HG02981 (cell line): ENCODE data around the gene DEF6.

Experiments
- ATAC-seq: cut with Tn5 transposase; IDR thresholded peaks from one replicate; pipeline ENCODE4 v1.9.1; 2021; ENCODE audit warnings: mild to moderate bottlenecking, moderate library complexity; ENCODE audit not compliant: unreplicated experiment

Gene DEF6

GRCh38 chr6:35297601-35298481, at the start of gene DEF6:
DEF6 (plus strand) TSS chr6:35297818; CDS start chr6:35297857, 39 bp downstream.
- peak; percentile 81 for ATAC-seq

GRCh38 chr6:35248300-35248699, 49.3 kb upstream of the DEF6 start:
- ATAC-seq, result no peak

GRCh38 chr6:35248965-35249364, 48.7 kb upstream of the DEF6 start:
- ATAC-seq, result no peak

GRCh38 chr6:35251949-35252348, 45.7 kb upstream of the DEF6 start:
- ATAC-seq, result no peak

GRCh38 chr6:35253249-35253648, 44.4 kb upstream of the DEF6 start:
- ATAC-seq, result no peak

GRCh38 chr6:35258336-35258735, 39.3 kb upstream of the DEF6 start:
- ATAC-seq, result no peak

- peak; percentile 11 for ATAC-seq
Measured at GRCh38 chr6:35258858-35259193, 38.8 kb upstream of the DEF6 start.

- ATAC-seq, result peak; percentile 77
Measured at GRCh38 chr6:35259194-35259947, 38.2 kb upstream of the DEF6 start, which contains the start of gene ZNF76. ZNF76 (plus strand) TSS chr6:35259735; CDS start chr6:35281152, 21,417 bp downstream.

GRCh38 chr6:35259948-35260590, 37.5 kb upstream of the DEF6 start:
- peak; percentile 34 for ATAC-seq

GRCh38 chr6:35260591-35261570, 36.7 kb upstream of the DEF6 start:
- ATAC-seq, result no peak

- ATAC-seq, result no peak
Measured at GRCh38 chr6:35262596-35262995, 35.0 kb upstream of the DEF6 start.

GRCh38 chr6:35264550-35265274, 32.9 kb upstream of the DEF6 start:
- no peak for ATAC-seq

GRCh38 chr6:35265523-35265922, 32.1 kb upstream of the DEF6 start:
- ATAC-seq, result no peak

- ATAC-seq, result no peak
Measured at GRCh38 chr6:35267446-35267845, 30.2 kb upstream of the DEF6 start.

GRCh38 chr6:35267897-35268296, 29.7 kb upstream of the DEF6 start:
- no peak for ATAC-seq

- ATAC-seq, result no peak
Measured at GRCh38 chr6:35272005-35272404, 25.6 kb upstream of the DEF6 start.

GRCh38 chr6:35273822-35274559, 23.6 kb upstream of the DEF6 start:
- ATAC-seq, result no peak

GRCh38 chr6:35275744-35276260, 21.8 kb upstream of the DEF6 start:
- ATAC-seq, result no peak

GRCh38 chr6:35278708-35279107, 18.9 kb upstream of the DEF6 start:
- ATAC-seq, result no peak
